ENCODE measurements around the gene ENTPD6.

Gene ENTPD6

DNA sequence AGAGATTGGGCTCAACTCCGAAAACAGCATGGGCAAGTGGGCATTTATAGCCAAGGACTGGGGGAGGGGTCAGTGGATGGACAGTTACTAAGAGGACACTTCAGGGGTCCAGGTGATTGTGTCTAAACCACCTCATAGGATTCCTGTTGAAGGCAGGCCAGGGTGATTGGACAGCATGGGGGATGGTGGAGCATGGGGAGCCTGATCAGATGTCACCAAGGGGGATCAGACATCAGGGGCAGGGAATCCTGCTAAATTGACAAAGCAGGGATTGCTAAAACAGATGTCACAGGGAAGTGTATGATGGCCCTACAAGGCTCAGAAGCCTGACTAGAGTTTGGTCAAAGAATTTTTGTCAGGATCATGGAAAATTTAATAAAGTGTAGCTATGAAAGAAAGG is 49.9 kb downstream of the ENTPD6 start:
- no peak for DNase-seq

DNA sequence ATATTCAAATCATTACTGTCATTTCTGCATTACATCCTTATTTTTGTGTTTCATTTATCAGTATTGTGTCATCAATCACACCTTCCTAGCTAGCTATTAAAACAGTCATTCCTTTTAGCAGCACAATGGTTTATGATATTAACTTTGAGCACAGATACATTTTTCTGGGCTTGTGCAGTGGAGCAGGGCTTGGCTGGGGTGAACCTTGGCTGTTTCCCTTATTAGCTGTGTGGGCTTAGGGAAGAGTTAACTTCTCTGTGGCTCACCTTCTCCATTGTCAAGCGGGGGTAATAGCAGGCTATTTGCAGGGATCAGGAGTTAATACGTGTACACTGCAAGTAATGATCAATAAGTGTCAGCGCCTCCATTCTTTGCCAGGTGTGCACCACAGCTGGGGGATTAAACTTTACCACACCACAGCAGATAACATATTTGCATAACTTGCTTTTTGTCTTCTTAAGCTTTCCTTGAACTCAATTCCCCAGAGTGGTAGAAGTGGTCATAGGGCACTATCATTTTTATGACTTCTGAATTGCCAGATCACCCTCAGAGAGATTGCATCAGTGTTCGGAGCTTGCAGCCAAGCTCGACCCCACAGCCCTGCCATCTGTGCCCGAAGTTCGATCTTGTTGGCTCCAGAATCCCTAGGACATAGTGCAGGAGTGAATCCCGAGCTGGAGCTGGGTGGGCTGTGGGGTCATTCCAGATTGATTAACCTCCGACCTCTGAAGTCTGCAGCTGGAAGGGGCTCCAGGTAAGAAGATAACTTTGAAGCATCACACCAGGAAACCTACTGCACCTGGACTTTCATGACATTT is 50.9 kb downstream of the ENTPD6 start:
- no peak for DNase-seq

DNA sequence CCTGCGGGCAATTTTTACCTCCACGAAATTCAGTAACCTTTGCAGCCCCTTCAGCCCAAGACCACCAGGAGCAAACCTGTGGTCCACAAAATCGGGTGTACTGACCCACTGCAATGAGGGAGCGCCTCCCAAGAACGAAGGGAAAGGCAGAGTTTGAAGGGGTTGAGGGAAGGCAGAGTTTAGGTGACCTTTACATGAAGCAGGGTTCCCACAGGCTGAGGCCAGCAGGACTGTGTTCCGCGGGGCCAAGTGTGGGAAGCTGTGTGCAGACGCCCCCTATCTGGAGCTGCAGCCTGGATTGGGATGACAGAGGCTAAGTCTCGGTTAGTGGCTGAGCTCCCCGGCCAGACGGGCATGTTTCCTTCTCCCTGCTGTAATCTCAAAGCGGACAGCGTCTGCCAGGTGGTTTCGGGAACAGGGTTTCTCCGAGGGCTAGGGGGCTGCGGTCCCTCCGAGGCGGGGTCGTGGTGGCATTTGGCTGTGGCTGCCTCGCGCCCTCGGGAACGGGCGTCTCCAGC is 51.5 kb downstream of the ENTPD6 start:
- peak; percentile 14 for DNase-seq

DNA sequence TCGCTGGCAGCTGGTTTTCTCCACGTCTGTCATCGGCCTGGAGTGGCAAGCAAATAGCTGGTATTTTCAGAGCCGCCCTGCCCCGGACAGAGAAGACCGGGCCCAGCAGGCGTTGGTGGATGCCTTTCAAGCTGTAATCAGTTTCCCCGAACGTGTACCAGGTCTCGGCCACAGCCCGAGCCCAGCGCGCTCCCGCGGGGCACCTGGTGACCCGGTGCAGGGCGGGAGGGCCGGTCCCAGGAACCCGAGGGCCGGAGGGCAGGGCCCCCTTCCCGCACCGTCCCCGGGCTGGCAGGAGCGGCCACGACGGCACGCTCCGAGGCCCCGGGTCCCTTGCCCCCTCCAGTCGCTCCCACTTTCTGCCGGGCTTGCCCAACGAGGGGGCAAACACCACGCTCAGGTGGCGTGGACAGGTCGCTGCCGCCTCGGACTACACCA is 52.0 kb downstream of the ENTPD6 start:
- no peak for DNase-seq

DNA sequence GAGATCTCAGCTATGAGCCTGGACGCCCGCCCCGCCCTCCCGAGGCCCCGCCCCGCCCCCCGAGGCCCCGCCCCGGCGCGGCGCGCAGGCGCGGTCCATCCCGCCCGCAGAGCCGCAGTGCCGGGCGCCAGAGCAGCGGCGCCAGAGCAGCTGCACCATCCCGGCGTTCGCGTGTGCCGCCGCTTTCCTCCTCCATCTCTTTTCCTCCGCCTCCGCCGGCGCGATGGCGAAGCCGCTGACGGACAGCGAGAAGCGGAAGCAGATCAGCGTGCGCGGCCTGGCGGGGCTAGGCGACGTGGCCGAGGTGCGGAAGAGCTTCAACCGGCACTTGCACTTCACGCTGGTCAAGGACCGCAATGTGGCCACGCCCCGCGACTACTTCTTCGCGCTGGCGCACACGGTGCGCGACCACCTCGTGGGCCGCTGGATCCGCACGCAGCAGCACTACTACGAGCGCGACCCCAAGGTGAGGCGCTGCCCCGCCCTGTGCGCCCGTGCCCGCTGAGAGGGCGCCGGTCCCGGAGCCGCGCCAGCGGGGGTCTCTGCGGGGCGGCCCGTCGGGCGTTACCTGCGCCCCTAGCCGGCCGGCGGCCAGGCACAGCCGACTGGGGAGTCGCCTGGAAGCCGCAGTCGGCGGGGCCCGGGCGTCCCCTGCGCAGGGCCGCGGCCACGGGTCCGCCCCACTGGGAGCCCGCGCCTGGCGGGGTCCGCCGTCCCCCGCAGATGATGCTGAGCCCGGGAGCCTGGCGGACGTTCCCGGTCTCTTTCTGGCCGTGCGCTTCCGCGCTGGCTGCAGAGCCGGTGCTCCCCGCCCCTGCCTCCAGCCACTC is 52.7 kb downstream of the ENTPD6 start, which contains the start of gene PYGB:
Gene PYGB, plus strand, starts transcription at position 130 of the 830 bp plus-strand sequence. Its CDS starts 94 bp downstream, at position 224.
- DNase-seq, result peak; percentile 83

DNA sequence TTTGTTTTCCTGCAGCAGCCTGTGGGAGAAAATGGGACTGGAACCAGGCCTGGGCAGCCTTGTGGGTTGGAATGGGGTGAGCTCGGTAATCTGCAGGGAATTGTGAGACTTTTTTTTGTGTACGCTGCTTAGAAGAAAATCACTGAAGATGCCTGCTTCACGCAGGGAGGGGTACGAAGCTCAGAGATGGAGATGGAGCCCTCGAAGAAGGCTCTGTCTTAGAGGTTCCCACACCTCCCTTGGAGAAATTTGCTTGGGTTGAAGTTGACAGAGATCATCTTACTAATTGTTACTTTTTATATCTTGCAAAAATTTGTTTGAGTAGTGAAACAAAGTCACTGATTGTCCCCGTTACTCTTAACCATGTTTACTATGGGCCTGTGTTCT is 53.3 kb downstream of the ENTPD6 start:
- no peak for DNase-seq

DNA sequence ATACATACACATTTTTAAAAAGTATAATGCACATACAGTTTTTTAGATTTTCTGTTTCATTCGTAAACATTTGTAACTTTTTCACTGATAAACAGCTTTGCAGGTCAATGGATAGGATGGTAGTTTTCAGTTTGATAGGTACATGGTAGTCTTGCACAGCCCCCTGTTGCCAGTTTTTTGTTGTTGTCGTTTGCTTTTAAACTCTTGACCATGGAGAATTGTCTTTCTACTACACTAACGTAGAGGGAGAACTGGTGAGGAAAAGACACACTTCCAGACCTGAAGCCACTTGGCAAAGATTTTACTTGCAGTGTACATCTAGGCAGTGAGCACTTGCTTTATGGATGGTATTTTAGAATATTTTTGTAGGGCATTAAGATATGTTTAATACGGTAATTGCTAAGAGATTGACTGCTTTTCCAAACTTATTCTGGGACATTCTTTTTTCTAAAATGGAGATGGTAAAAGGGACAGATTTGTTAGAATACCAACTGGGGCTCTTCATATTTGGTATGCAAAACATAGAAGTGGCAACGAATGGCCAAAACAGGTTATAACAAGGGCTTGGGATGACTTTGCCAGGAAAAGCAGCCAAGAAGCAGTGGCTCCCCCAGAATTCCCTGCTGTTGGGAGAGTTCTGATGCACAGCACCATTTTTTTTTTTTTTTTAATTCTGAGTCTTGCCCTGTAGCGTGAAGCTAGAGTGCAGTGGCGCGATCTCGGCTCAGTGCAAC is 53.9 kb downstream of the ENTPD6 start:
- DNase-seq, result no peak

DNA sequence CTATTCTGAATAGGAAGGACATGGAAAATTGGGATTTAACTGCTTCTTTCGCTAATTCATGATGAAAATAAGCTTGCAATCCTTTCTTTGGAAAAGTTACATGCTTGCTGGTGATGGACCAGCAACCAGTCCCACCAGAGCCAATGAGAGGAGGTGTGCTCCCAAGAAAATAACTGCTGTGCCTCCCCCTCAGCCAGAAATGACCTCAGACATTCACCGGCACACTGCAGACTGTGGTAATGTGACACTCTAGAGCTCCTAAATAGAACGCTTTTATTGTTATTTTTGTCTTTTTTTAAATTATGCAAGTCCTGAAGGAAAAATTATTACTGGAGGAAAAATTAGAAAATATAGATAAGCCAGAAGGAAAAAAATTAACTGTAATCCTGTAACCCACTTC is 55.0 kb downstream of the ENTPD6 start:
- DNase-seq, result no peak

DNA sequence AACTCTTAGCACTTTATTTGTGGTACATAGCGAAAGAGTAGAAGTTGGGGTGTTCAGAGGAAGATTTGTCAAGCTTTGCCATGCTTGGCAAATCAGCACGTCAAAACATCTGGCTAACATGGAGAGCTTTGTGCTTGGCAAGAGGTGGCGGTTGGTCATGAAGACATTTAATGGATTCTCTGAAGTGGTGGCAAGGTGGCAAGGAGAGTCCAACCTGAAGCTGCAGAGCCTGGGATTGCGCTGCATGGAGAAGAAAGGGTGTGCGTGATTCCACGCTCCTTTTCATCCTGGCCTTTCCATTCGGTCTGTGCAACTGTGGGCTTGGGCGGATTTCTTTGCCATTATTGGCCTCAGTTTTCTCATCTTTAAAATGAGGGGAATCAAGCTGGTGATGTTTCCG is 55.5 kb downstream of the ENTPD6 start:
- no peak for DNase-seq

DNA sequence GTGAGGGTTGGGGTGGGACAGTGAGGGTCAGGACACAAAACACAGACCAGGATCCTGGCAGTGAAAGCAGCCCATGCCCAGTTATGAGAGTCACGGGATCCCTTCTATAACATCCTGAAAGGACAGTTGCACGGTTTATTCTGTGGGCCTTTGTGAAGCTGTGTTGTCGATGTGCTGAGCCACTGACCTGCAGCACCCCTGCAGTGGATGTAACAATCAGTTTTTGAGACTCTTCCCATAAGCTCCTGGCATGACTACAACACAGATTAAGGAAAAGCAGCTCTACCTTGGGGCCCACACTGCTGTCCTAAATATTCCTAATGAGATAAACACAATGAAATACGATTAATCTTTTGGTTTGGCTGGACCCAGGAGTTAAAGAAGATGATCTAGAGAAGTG is 56.0 kb downstream of the ENTPD6 start:
- DNase-seq, result no peak

DNA sequence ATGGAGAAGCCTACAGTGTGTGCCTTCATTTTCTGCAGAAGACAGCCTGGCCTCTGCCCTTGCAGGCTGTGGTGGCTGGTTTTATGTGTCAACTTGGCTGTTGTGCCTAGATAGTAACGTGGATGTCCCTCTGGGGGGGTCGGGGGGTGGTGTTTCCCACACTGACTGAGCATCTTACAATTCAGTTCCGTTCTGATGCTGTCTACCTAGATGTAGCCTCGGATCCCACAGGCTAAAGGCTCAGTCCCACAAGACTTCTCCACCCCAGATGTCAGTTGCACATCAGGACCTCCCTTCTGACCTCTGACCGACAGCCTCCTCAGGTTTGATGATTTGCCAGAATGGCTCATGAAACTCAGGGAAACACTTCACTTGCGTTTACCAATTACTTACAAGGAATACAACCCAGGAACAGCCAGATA is 56.7 kb downstream of the ENTPD6 start:
- no peak for DNase-seq

DNA sequence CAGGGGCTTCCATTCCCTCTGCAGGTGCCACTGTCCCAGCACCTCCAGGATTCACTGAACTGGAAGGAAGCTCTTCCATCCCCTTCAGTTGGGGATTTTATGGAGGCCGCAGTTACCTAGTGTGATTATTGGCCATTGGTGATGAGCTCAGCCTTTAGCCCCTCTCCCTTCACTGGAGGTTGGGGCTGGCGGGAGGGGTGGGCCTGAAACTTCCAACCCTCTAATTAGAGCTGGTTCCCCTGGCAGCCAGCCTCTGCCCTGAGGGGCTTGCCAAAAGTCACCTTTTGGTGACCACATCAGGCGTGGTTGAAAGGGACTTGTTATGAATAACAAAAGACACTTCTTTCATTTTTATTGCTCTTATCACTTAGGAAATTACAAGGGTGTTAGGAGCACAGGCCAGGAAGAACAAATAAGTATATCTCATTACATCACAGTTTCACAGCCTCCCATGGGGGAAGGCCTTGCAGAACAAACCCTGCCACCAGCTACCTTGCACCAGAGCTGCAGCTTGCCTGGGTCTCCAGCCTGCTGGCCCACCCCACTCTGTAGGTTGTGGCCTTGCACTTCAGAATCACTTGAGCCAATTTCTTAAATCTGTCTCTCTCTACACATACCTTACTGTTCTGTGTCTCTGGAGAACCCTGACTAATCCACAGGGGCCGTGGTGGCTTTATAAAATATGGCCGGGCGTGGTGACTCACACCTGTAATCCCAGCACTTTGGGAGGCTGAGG is 57.3 kb downstream of the ENTPD6 start:
- DNase-seq, result no peak

DNA sequence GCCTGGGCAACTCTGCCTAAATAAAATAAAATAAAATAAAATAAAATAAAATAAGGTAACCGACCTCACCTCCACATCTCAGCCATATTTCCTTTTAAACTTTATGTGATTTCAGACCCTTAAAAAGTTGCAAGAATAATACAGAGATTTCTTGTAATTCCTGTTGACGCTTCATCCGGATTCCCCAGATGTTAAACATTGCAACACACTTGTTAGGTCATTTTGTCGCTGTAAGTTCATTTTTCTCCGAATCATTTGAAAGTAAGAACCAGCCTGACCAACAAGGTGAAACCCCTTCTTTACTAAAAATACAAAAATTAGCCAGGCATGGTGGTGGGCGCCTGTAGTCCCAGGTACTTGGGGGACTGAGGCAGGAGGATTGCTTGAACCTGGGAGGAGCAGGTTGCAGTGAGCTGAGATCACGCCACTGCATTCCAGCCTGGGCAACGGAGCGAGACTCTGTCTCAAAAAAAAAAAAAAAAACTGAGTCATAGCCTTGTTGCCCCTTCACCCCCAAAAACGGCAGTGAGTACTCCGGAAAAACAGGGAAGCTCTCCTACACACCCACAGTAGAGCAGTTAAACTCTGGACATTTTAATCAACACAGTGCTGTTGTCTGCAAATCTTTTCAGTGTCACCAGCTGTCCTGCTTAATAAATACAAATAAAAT is 58.2 kb downstream of the ENTPD6 start:
- no peak for DNase-seq

DNA sequence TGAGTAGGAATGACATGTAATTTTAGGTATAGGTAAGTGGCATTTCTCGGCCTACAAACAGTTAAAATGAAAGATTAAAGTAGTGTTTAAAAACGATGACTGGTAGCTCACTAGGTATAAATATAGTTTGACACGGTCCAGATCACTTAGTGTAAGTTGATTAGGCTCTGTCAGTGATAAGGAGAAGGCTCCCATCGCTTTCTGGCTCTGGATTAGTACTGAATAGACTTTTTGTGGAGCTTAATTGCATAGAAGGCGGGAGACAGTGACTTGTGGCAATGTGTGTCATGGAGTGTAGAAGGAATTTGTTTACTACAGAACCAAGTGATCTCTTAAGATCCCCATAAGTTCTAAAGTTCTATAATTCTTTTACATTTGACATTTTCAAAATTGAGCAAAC is 59.1 kb downstream of the ENTPD6 start:
- no peak for DNase-seq

DNA sequence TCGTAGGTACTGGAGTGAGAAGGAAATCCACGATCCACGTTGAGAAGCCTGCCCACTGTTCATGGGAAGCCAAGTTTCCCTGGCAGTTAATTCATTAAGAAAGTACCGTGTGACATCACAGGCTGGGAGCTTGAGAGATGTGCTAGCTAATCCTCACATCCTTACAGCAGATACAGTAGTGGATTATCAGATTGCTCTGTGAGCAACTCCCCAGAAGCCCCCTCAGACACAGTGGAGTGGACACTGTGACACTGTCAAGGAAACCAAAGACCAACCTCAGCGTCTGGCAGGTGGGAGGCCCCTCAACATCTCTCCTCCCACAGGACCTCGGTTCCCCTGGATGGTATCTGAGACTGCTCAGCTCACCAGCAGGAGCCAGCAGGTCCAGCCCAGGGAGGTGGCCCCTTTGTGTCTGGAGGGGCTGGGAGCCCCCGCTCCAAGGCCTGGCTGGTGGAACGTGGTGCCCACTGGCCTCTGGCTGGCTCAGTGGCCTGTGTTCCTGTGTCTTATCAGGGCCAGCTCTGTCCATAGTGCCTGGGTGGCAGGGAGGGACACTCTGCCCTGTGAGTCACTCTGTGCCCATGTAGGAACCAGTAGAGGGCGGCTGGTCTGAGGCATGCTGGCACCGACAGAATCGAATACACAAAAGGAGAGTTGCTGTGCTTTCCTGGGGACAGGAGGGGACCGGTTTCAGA is 59.6 kb downstream of the ENTPD6 start:
- DNase-seq, result no peak

DNA sequence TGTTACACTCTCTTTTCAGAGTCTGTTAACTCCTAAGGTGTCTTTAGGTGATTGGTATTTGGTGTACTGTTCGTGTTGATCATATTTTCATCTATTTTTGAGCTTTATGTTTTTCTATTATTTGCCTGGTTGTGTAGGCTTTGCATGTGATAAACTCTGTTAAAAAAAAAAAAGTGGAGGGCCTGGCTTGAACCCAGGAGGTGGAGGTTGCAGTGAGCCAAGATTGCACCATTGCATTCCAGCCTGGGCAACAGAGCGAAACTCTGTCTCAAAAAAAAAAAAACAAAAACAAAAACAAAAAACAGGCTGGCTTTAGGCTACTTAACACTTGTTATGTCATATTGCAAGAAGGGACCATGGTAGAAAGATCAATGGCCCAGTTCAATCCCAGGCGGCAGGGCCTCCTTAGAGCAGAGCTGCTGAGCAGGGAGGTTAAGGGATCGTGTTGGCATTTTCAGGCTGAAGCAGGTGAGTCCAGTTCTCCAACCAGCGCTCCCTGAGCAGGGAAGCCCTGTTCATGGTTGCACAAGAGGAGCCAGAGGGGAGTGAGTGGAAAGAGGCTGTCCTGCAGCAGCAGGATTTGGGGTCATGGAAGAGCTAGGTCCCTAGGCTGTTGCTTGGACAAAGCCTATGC is 60.8 kb downstream of the ENTPD6 start:
- no peak for DNase-seq

DNA sequence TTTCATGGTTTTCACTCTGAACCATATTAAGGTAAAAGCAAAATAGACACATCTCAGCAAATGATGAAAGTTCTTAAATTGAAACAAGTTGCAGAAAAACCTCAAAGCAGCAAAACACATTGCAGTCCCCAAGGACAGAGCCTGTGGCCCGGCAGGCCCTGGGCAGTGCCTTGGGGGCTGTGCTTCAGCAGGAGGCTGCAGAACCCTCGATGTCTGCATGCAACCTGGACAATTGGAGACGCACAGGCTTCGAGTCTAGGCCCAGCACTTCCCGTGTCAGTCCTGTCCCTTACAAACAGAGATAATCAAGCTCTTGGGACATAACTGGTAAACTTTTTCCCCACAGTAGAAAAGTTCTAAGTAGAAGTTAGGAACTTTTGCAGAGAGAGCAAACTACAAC is 61.6 kb downstream of the ENTPD6 start:
- no peak for DNase-seq

DNA sequence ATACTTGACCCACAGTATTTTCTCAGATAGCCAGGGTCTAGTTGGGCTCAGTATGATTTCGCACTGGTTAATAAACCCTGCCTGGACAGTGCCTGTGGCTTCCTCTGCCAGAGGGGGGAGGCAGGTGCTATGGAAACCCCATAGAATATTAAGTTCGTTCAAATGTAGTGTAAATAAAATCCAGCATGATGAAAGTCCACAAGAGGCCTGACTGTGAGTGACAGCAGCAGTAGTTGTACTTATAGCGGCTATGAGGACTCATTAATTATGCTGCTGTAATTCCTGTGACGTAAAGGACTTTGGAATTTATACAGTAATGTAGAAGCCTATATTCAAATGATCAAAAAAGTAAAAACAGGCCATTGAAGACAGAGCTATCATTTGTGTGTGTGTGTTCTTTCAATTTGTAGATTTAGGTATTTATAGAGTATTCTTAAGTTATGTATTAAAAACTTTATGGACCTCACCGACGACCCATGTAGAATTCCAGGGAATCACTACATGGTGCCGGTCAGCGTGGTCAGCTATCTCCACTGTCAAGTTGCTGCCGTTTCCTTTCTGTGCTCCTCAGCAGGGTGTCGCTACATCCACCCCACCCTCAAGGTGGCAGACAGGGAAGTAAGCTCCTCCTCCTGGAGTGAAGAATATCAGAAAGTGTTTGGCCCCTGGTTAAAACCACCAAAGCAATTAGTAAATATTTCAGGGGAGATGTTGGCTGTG is 62.4 kb downstream of the ENTPD6 start:
- no peak for DNase-seq

DNA sequence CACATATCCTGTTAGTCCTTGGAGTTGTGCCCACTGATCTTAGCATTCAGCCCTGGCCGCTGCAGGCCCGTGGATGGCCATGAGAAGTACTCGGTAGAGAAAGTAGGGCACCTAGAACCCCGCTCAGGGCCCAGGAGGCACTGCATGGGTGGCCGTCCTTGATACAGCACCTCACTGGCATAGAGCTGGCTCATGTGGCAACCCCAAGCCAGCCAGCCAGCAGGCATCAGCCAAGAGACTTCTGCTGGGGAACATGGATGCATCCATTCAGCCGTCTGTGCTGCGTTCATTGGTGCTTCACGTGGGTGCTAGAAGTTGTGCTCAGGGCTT is 62.9 kb downstream of the ENTPD6 start:
- no peak for DNase-seq

DNA sequence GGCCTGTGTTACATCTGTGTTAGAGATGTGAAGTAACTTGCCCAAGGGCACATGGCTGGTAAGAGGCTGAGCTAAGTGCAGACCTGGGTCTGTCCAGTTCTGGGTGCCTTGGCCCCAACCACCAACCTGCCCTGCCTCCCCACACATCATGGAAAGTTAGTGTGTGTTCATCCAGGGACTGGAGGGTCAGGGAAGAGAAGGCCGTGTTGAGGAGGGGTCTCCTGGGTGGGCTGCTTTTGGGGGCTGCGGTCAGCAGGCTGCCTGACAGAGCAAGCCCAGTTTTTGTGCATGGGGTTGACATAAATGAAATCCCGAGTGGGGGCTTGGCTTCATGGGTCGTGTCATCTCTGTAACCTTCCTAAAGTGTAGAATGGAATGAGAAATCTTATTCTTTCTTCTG is 63.3 kb downstream of the ENTPD6 start:
- no peak for DNase-seq

All from CD4-positive, alpha-beta T cell treated with Interleukin-12 subunit alpha and Interleukin-12 subunit beta, for 1 hour (primary cell).